ENCODE results near the gene ASPSCR1. TPM values are rescaled to one million over a fixed set of nuclear protein-coding genes. Genes with fewer than 3 reads are reported as not detected.

The ASPSCR1 gene
- total and polyA plus RNA-seq, 10 donors = 20.2 to 58.8 (median 33.5) TPM

DNA sequence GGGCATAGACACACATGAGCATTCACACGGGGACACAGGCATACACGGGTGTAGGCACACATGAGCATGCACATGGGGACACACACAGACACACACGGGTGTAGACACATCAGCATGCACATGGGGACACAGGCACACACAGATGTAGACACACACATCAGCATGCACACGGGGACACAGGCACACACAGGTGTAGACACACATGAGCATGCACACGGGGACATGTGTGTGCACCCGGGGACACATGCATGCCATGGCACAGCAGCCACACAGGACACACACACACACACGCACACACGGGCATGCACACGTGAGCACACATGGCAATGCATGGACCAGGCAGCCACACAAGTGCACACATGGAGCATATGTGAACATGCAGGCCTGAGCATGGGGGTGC lies 65.2 kb downstream of the ASPSCR1 start:
- Histone ChIP-seq H3K27ac (no peak overlapping the region), H3K9me3 (no peaks in the 10 kb centered on the region), H3K36me3 (peaks cover 0 to 14% (median 6%) of the 10 kb centered on the region in 6 donors), H3K27me3 (replicated peaks in 1 of 7) (no peaks in the 10 kb centered on the region), H3K4me1 (peaks cover 0 to 15% (median 6%) of the 10 kb centered on the region in 6 donors), H3K4me3 (no peak overlapping the region)
- no peak for TF ChIP-seq POLR2AphosphoS5 (IDR thresholded peaks at IDR 0.05)
- TF ChIP-seq, protein P1, sequence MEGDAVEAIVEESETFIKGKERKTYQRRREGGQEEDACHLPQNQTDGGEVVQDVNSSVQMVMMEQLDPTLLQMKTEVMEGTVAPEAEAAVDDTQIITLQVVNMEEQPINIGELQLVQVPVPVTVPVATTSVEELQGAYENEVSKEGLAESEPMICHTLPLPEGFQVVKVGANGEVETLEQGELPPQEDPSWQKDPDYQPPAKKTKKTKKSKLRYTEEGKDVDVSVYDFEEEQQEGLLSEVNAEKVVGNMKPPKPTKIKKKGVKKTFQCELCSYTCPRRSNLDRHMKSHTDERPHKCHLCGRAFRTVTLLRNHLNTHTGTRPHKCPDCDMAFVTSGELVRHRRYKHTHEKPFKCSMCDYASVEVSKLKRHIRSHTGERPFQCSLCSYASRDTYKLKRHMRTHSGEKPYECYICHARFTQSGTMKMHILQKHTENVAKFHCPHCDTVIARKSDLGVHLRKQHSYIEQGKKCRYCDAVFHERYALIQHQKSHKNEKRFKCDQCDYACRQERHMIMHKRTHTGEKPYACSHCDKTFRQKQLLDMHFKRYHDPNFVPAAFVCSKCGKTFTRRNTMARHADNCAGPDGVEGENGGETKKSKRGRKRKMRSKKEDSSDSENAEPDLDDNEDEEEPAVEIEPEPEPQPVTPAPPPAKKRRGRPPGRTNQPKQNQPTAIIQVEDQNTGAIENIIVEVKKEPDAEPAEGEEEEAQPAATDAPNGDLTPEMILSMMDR (IDR thresholded peaks at IDR 0.05 in 8 of 11, conservative IDR thresholded peaks at IDR 0.05 in 3 of 11) = no peak
- TF ChIP-seq POLR2A (IDR thresholded peaks at IDR 0.05) = no peak
- intact Hi-C loops (cut with DNase I; ENCODE audit: low total_unique reads) = loop anchor here (10.0 kb wide), 1 partner anchor 62 kb away; no protein-coding TSS in a partner anchor
- 88 to 94% (median 90%) methylated on average over 9 of the region's 9 CpGs for WGBS, 5 donors
- no peak for DNase-seq

DNA sequence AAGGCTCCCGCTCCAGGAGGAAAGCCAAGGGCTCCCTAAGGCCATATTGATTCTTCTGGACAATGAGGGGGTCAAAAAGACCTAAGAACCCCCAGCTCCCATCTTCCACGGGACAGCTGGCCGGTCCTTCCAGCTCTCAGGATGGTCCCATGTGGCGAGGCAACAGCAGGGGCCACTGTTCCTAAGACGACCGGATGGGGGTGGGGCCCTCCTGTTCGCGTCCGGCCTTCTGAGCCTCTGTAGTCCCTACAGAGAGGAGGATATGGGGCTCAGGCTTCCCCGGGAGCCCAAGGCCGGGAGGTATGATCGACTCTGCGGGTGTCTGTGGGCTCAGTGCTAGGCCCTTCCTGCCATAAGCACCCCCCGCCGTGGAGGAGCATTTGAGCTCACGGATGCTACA lies 66.1 kb downstream of the ASPSCR1 start:
- no peak overlapping the region for H3K27ac ChIP-seq
- H3K36me3 ChIP-seq = peaks cover 0 to 23% (median 7%) of the 10 kb centered on the region in 6 donors
- intact Hi-C loops (cut with DNase I; ENCODE audit: low total_unique reads) = loop anchor here (10.0 kb wide), 1 partner anchor 61 kb away; no protein-coding TSS in a partner anchor
- H3K4me1 ChIP-seq = peaks cover 0 to 6% (median 0%) of the 10 kb centered on the region in 6 donors
- H3K27me3 ChIP-seq (replicated peaks in 1 of 7) = no peaks in the 10 kb centered on the region
- DNase-seq = no peak
- H3K9me3 ChIP-seq = no peaks in the 10 kb centered on the region
- WGBS, 5 donors = 75 to 85% (median 79%) methylated on average over 10 to 16 of the region's 16 CpGs
- no peak for TF ChIP-seq POLR2AphosphoS5 (IDR thresholded peaks at IDR 0.05)
- no peak for TF ChIP-seq POLR2A (IDR thresholded peaks at IDR 0.05)
- TF ChIP-seq, protein P1 (IDR thresholded peaks at IDR 0.05 in 8 of 11, conservative IDR thresholded peaks at IDR 0.05 in 3 of 11) = no peak
- H3K4me3 ChIP-seq = no peak overlapping the region

DNA sequence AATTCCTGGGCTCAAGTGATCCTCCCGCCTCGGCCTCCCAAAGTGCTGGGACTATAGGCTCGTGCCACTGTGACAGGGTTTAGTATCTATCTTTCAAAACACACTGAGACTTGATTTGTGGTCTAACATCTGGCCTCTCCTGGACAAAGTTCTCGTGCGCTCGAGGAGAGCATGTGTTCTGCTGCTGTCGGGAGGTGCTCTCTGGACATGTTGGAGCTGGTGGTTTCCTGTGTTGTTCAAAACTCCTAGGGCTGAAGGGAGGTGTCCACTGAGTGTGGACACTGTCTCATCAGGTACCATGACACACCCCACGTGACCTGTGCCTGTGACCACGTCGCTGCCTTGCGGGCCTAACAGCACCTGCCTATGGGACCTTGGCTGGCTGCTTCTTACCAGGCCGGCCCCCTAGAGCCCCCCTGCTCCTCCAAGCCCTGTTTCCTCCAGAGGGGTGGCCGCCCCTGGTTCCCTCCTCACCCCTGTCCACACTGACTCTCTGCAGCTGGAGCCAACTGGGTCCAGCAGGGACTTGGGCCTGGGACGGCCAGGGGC lies 68.6 kb downstream of the ASPSCR1 start:
- TF ChIP-seq POLR2AphosphoS5 (IDR thresholded peaks at IDR 0.05) = peak in 2 of 3 donors; percentile 12 to 13
- TF ChIP-seq, protein P1 (IDR thresholded peaks at IDR 0.05 in 8 of 11, conservative IDR thresholded peaks at IDR 0.05 in 3 of 11) = no peak
- Histone ChIP-seq H3K27ac (no peak overlapping the region), H3K9me3 (no peaks in the 10 kb centered on the region), H3K36me3 (peaks cover 0 to 39% (median 9%) of the 10 kb centered on the region in 6 donors), H3K4me1 (peaks cover 6 to 22% (median 17%) of the 10 kb centered on the region in 6 donors), H3K4me3 (no peak overlapping the region), H3K27me3 (replicated peaks in 1 of 7) (no peaks in the 10 kb centered on the region)
- no peak for DNase-seq
- intact Hi-C loops (cut with DNase I; ENCODE audit: low total_unique reads) = loop anchor here (10.0 kb wide), 1 partner anchor 59 kb away; no protein-coding TSS in a partner anchor
- 81 to 91% (median 85%) methylated on average over 14 of the region's 14 CpGs for WGBS, 5 donors

DNA sequence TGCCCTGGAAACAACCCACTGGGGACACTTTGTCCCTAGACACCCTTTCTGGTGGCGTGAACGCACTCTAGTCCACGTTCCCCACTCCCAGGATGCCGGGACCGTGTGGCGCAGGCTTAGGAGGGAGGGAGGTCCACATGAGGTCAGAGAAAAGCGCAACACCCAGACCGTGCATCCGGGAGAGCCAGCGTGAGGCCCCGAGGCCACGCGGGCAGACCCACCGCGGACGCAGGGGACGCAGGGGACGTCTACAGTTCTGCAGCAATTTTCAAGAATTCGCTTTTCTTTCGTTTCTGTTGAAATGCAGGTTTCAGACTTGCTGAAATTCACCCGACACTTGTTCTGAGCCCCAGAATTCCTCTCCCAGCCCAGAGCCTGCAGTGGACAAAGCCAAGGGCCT lies 69.5 kb downstream of the ASPSCR1 start:
- TF ChIP-seq POLR2A (IDR thresholded peaks at IDR 0.05) = no peak
- TF ChIP-seq POLR2AphosphoS5 (IDR thresholded peaks at IDR 0.05) = no peak
- peaks cover 6 to 24% (median 20%) of the 10 kb centered on the region in 6 donors for H3K4me1 ChIP-seq
- no peak overlapping the region for H3K27ac ChIP-seq
- no peak for DNase-seq
- 89 to 95% (median 92%) methylated on average over 7 to 21 of the region's 21 CpGs for WGBS, 5 donors
- H3K27me3 ChIP-seq (replicated peaks in 1 of 7) = no peaks in the 10 kb centered on the region
- H3K4me3 ChIP-seq = no peak overlapping the region
- intact Hi-C loops (cut with DNase I; ENCODE audit: low total_unique reads) = loop anchor here (10.0 kb wide), 1 partner anchor 58 kb away; no protein-coding TSS in a partner anchor
- no peaks in the 10 kb centered on the region for H3K9me3 ChIP-seq
- peaks cover 0 to 39% (median 9%) of the 10 kb centered on the region in 6 donors for H3K36me3 ChIP-seq

Data from spleen (tissue), 11 donors.